Endothelial cell of umbilical vein (primary cell): ENCODE data around the gene SCYL1. TPM values are rescaled to one million over a fixed set of nuclear protein-coding genes. Genes with fewer than 3 reads are reported as not detected.

Experiments used
- BruUV-seq: library from RNA; stranded (reverse); fragments of 400-500 nt; replicated peaks from 2 replicates; lab custom pipeline; 2021; lab: Mats Ljungman, UMichigan
- CTCF ChIA-PET: fragments of 300-600, 350-600 bp; sonication (Branson Sonifier 250); formaldehyde crosslinking; loops from one replicate; lab custom pipeline; 2021; ENCODE audit warnings: antibody characterized with exemption, inconsistent platforms; lab: Charles Lee
- POLR2A ChIA-PET: fragments of 300-600, 350-600 bp; sonication (Branson Sonifier 250); formaldehyde crosslinking; loops from one replicate; lab custom pipeline; 2021; ENCODE audit warnings: antibody characterized with exemption, inconsistent platforms; lab: Charles Lee
- DNase-seq: peaks from one replicate; pipeline ENCODE4 v3.0.0-alpha.2; 2011; ENCODE audit warnings: low read depth, low spot score
- FAIRE-seq: peaks from 2 replicates; lab custom pipeline; 2011; peaks lifted over from hg19 to GRCh38; lab: Jason Lieb, UNC
- H2AFZ ChIP-seq: 2 replicates; pipeline ENCODE4 v1.6.0; 2012; ENCODE audit warnings: low read depth, low read length, control low read depth, inconsistent platforms
- H3K27ac ChIP-seq: 2 replicates; pipeline ENCODE4 v1.5.1; 2011; ENCODE audit warnings: low read depth, mild to moderate bottlenecking, control low read depth, low read length, moderate library complexity; ENCODE audit not compliant: insufficient read depth
- H3K27me3 ChIP-seq, 2 experiments: 2 replicates each; pipeline versions ENCODE4 v1.6.0 to v1.6.1; 2011; ENCODE audit warnings: low read length in 2 of 2, mixed read lengths in 1 of 2; ENCODE audit not compliant: control insufficient read depth in 2 of 2, insufficient read depth in 2 of 2
- H3K36me3 ChIP-seq, 2 experiments: 2 replicates in 1 of 2; 3 replicates in 1 of 2; pipeline ENCODE4 v1.5.1; 2011; ENCODE audit warnings: low read length in 2 of 2, mild to moderate bottlenecking in 1 of 2, moderate library complexity in 1 of 2; ENCODE audit not compliant: control insufficient read depth in 2 of 2, insufficient read depth in 2 of 2; ENCODE audit errors: extremely low read depth in 1 of 2
- H3K4me1 ChIP-seq: 3 replicates; pipeline ENCODE4 v1.5.1; 2011; ENCODE audit warnings: mild to moderate bottlenecking, low read length; ENCODE audit not compliant: control insufficient read depth, insufficient read depth; ENCODE audit errors: extremely low read depth
- H3K4me2 ChIP-seq: 2 replicates; pipeline ENCODE4 v1.6.1; 2011; ENCODE audit warnings: low read length, control low read depth, mixed read lengths; ENCODE audit not compliant: insufficient read depth
- H3K4me3 ChIP-seq, 3 experiments: fragments of 200-600 bp in 1 of 3; sonication (generic), shearing (Covaris generic) in 1 of 3; replicated peaks in 1 of 3; 2 replicates each; pipeline ENCODE4 v1.5.1; 2011 to 2016; ENCODE audit warnings: control low read depth in 3 of 3, low read length in 3 of 3, mild to moderate bottlenecking in 2 of 3, inconsistent platforms in 1 of 3, low read depth in 1 of 3, moderate library complexity in 1 of 3; ENCODE audit not compliant: insufficient read depth in 1 of 3
- H3K79me2 ChIP-seq: 2 replicates; pipeline ENCODE4 v1.6.0; 2012; ENCODE audit warnings: low read length, inconsistent platforms; ENCODE audit not compliant: control insufficient read depth, insufficient read depth
- H3K9ac ChIP-seq: replicated peaks from 2 replicates; pipeline ENCODE3; 2011; ENCODE audit warnings: low read length, control low read depth; ENCODE audit not compliant: insufficient read depth; ENCODE audit errors: extremely low read depth
- H3K9me1 ChIP-seq: replicated peaks from 3 replicates; pipeline ENCODE4 v1.6.0; 2011; ENCODE audit warnings: mild to moderate bottlenecking, low read length; ENCODE audit not compliant: control insufficient read depth, insufficient read depth; ENCODE audit errors: extremely low read depth
- H3K9me3 ChIP-seq: replicated peaks from 2 replicates; pipeline ENCODE4 v1.5.1; 2012; ENCODE audit warnings: low read length, inconsistent platforms; ENCODE audit not compliant: control insufficient read depth, insufficient read depth
- H4K20me1 ChIP-seq: replicated peaks from 2 replicates; pipeline ENCODE3; 2011; ENCODE audit warnings: mild to moderate bottlenecking, low read length; ENCODE audit not compliant: control insufficient read depth, insufficient read depth; ENCODE audit errors: extremely low read depth
- CTCF ChIP-seq, 2 donors: IDR thresholded peaks; 1 replicate in 1 of 2; 2 replicates in 1 of 2; pipeline ENCODE4 v1.5.1; 2011; ENCODE audit warnings: low read length in 2 of 2, mild to moderate bottlenecking in 2 of 2, moderate library complexity in 2 of 2, control low read depth in 1 of 2, inconsistent platforms in 1 of 2, low read depth in 1 of 2; ENCODE audit not compliant: insufficient read depth in 1 of 2; ENCODE audit errors: extremely low read depth in 1 of 2
- EZH2 ChIP-seq: IDR thresholded peaks from 2 replicates; pipeline ENCODE4 v1.6.1; 2012; ENCODE audit warnings: borderline replicate concordance, low read depth, mild to moderate bottlenecking, moderate library complexity, low read length, inconsistent platforms; ENCODE audit not compliant: severe bottlenecking
- FOS ChIP-seq: IDR thresholded peaks from 2 replicates; pipeline ENCODE4 v1.6.1; 2011; ENCODE audit warnings: mild to moderate bottlenecking, low read length, moderate library complexity, borderline replicate concordance; ENCODE audit not compliant: insufficient read depth
- GATA2 ChIP-seq: IDR thresholded peaks from 2 replicates; pipeline ENCODE4 v1.7.0; 2011; ENCODE audit warnings: low read depth, mild to moderate bottlenecking, moderate library complexity, mixed read lengths, low read length; ENCODE audit not compliant: insufficient read length, insufficient read depth
- JUN ChIP-seq: IDR thresholded peaks from 2 replicates; pipeline ENCODE4 v1.6.1; 2011; ENCODE audit warnings: borderline replicate concordance, low read depth; ENCODE audit not compliant: insufficient read length, insufficient read depth
- MYC ChIP-seq: IDR thresholded peaks from one replicate; pipeline ENCODE4 v1.6.1; 2011; ENCODE audit warnings: mild to moderate bottlenecking, low read depth, low read length
- POLR2A ChIP-seq: IDR thresholded peaks from 2 replicates; pipeline ENCODE4 v1.6.1; 2012; ENCODE audit warnings: low read depth, mild to moderate bottlenecking, control low read depth, low read length
- POLR2AphosphoS5 ChIP-seq: IDR thresholded peaks from 2 replicates; pipeline ENCODE4 v1.6.1; 2012; ENCODE audit warnings: low read depth, mild to moderate bottlenecking, control low read depth, low read length, moderate library complexity; ENCODE audit not compliant: insufficient read depth
- dilution Hi-C: fragments of 300-500 bp; cut with MboI; formaldehyde crosslinking; loops from one replicate; pipeline ENCODE4 v1.15.0; 2019; ENCODE audit warnings: low sequenced_read_pairs; ENCODE audit not compliant: extremely low pct_ligation_motif_present
- intact Hi-C: fragments of 100-400 bp; cut with micrococcal nuclease; formaldehyde crosslinking; loops from one replicate; pipeline ENCODE4 v1.10.0; 2022
- polyA plus RNA-seq, 4 experiments: library from polyadenylated mRNA; depleted of rRNA in 3 of 4; stranded (reverse) in 3 of 4; unstranded in 1 of 4; fragments of >200 nt; gene quantifications; 2 replicates each; pipeline versions ENCODE4 v1.2.1 to v1.2.3, GENCODE V29; 2011 to 2012; ENCODE audit warnings: missing spikeins in 1 of 4
- total RNA-seq: library from RNA; stranded (reverse); gene quantifications from 2 replicates; pipeline ENCODE4 v1.2.3, GENCODE V29; 2021
- TF ChIP-seq, protein P1 (sequence below): IDR thresholded peaks from 2 replicates; pipeline ENCODE4 v1.6.1; 2011; ENCODE audit not compliant: insufficient read depth, insufficient read length

Gene SCYL1
- total and polyA plus RNA-seq, 2 donors (not counting 3 experiments of a cell fraction or from before 2014, with no cell fraction given) = 88.2 to 126 TPM

DNA sequence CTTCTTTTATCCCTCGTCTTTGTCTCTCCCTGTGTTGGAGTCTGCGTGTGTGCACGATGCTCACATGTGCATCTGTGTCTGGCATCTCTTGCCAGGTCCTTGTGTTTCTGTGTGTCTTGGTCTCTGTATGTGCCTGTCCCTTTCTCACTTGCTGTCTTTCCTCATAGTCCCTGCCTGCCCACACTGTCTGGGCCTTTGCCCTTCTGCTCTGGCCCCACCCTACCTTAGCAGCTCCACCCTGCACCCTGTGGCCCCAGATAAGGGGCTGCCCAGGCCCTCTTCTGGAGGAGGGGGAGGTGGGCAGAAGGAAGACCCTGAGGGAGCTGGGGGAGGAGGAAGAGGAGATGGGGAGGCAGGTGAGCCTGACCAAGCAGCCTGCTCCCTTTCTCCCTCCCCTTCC lies 53.8 kb downstream of the SCYL1 start:
- dilution Hi-C loops (no loop called here), intact Hi-C loops (no loop called here)
- Histone ChIP-seq H3K27me3 (no peaks in the 10 kb centered on the region), H3K9ac (no peak overlapping the region), H3K4me2 (no peak overlapping the region), H2AFZ (no peak overlapping the region), H3K36me3 (no peaks in the 10 kb centered on the region), H3K9me3 (no peaks in the 10 kb centered on the region), H3K79me2 (peaks cover 1% of the 10 kb centered on the region), H3K27ac (no peak overlapping the region), H3K4me3 (no peak overlapping the region), H4K20me1 (no peaks in the 10 kb centered on the region), H3K4me1 (peaks cover 28% of the 10 kb centered on the region), H3K9me1 (no peaks in the 10 kb centered on the region)
- no TSS peak for BruUV-seq
- no peak for FAIRE-seq
- ChIA-PET CTCF (interaction anchor here (3.9 to 9.7 kb wide), 2 partner anchors 11 to 38 kb away, joined by 22 to 167 read pairs; no protein-coding TSS in a partner anchor), POLR2A (no interaction called here)
- no peak for DNase-seq
- TF ChIP-seq EZH2 (no peak), CTCF (IDR thresholded peaks at IDR 0.05; ENCODE audit: extremely low read depth in 1 of 2, insufficient read depth in 1 of 2, low read depth in 1 of 2, low read length in 2 of 2) (no peak), POLR2AphosphoS5 (no peak), JUN (no peak)
- TF ChIP-seq, protein P1, sequence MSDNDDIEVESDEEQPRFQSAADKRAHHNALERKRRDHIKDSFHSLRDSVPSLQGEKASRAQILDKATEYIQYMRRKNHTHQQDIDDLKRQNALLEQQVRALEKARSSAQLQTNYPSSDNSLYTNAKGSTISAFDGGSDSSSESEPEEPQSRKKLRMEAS = no peak

GRCh38 chr11:65579291-65579690 lies 54.4 kb downstream of the SCYL1 start:
- H3K79me2 ChIP-seq = no peaks in the 10 kb centered on the region
- no peak overlapping the region for H3K4me3 ChIP-seq
- H3K9me3 ChIP-seq = no peaks in the 10 kb centered on the region
- peaks cover 25% of the 10 kb centered on the region for H3K4me1 ChIP-seq
- H3K27me3 ChIP-seq = no peaks in the 10 kb centered on the region
- FAIRE-seq = no peak
- H3K27ac ChIP-seq = no peak overlapping the region
- no TSS peak for BruUV-seq
- CTCF ChIA-PET = interaction anchor here (9.7 kb wide), 1 partner anchor 11 kb away, joined by 167 read pairs; no protein-coding TSS in a partner anchor
- no peak overlapping the region for H3K9ac ChIP-seq
- H2AFZ ChIP-seq = no peak overlapping the region
- dilution Hi-C loops = no loop called here
- H4K20me1 ChIP-seq = no peaks in the 10 kb centered on the region
- no peaks in the 10 kb centered on the region for H3K9me1 ChIP-seq
- TF ChIP-seq CTCF (IDR thresholded peaks at IDR 0.05; ENCODE audit: extremely low read depth in 1 of 2, insufficient read depth in 1 of 2, low read depth in 1 of 2, low read length in 2 of 2) (no peak), GATA2 (no peak), MYC (no peak), POLR2AphosphoS5 (no peak), POLR2A (no peak), JUN (no peak), EZH2 (no peak), FOS (no peak)
- TF ChIP-seq, protein P1 = no peak
- no peaks in the 10 kb centered on the region for H3K36me3 ChIP-seq
- POLR2A ChIA-PET = no interaction called here
- intact Hi-C loops = no loop called here
- no peak for DNase-seq
- no peak overlapping the region for H3K4me2 ChIP-seq
